H9 (cell line): Measurements from ENCODE around the gene RSBN1L. TPM values are rescaled to one million over a fixed set of nuclear protein-coding genes. Genes with fewer than 3 reads are reported as not detected.
A peak's percentile ranks its signal among the peaks of the same experiment; 100 is the strongest.

Source experiments
- DNase-seq: peaks from one replicate; pipeline ENCODE4 v3.0.0-alpha.2; 2017
- H2AFZ ChIP-seq: one replicate; pipeline ENCODE4 v1.6.1; 2013; ENCODE audit warnings: mild to moderate bottlenecking, low read length, control low read depth, moderate library complexity
- H2AK5ac ChIP-seq: 2 replicates; pipeline ENCODE4 v1.6.1; 2013; ENCODE audit warnings: low read length, control low read depth, mixed read lengths; ENCODE audit not compliant: insufficient read length
- H2BK120ac ChIP-seq: one replicate; pipeline ENCODE4 v1.6.1; 2013; ENCODE audit warnings: low read depth, mild to moderate bottlenecking, low read length, control low read depth, inconsistent platforms; ENCODE audit not compliant: poor library complexity, severe bottlenecking
- H2BK12ac ChIP-seq: 2 replicates; pipeline ENCODE4 v1.6.1; 2013; ENCODE audit warnings: low read length, control low read depth, mixed read lengths, low read depth; ENCODE audit not compliant: insufficient read length
- H2BK15ac ChIP-seq: 2 replicates; pipeline ENCODE4 v1.6.1; 2013; ENCODE audit warnings: low read depth, low read length, control low read depth
- H2BK20ac ChIP-seq: one replicate; pipeline ENCODE4 v1.6.1; 2013; ENCODE audit warnings: low read depth, mild to moderate bottlenecking, low read length, control low read depth, inconsistent platforms; ENCODE audit not compliant: poor library complexity, severe bottlenecking
- H2BK5ac ChIP-seq: 2 replicates; pipeline ENCODE4 v1.6.1; 2013; ENCODE audit warnings: low read length, control low read depth, mixed read lengths; ENCODE audit not compliant: insufficient read length
- H3K14ac ChIP-seq: 2 replicates; pipeline ENCODE4 v1.6.1; 2013; ENCODE audit warnings: low read length, control low read depth; ENCODE audit not compliant: insufficient read depth
- H3K18ac ChIP-seq: 2 replicates; pipeline ENCODE4 v1.6.1; 2013; ENCODE audit warnings: low read depth, mild to moderate bottlenecking, mixed read lengths, low read length, control low read depth; ENCODE audit not compliant: insufficient read length
- H3K23ac ChIP-seq: 2 replicates; pipeline ENCODE4 v1.6.1; 2013; ENCODE audit warnings: low read length, control low read depth, mixed read lengths, low read depth; ENCODE audit not compliant: insufficient read length
- H3K23me2 ChIP-seq: 2 replicates; pipeline ENCODE4 v1.6.1; 2013; ENCODE audit warnings: low read depth, mild to moderate bottlenecking, mixed read lengths, low read length, control low read depth; ENCODE audit not compliant: insufficient read length, poor library complexity, severe bottlenecking
- H3K27ac ChIP-seq: 2 replicates; pipeline ENCODE4 v1.5.1; 2013; ENCODE audit warnings: low read length, control low read depth, mixed read lengths, low read depth; ENCODE audit not compliant: insufficient read length
- H3K27me3 ChIP-seq: 2 replicates; pipeline ENCODE4 v1.6.1; 2013; ENCODE audit warnings: low read length, control low read depth, inconsistent platforms; ENCODE audit not compliant: insufficient read depth
- H3K4ac ChIP-seq: 2 replicates; pipeline ENCODE4 v1.6.1; 2013; ENCODE audit warnings: low read depth, mild to moderate bottlenecking, control low read depth, inconsistent platforms, low read length, moderate library complexity
- H3K4me1 ChIP-seq: 2 replicates; pipeline ENCODE4 v1.6.1; 2013; ENCODE audit warnings: low read length, control low read depth, inconsistent platforms; ENCODE audit not compliant: insufficient read depth
- H3K4me2 ChIP-seq: 2 replicates; pipeline ENCODE4 v1.6.1; 2013; ENCODE audit warnings: low read length, control low read depth, mixed read lengths; ENCODE audit not compliant: insufficient read length, insufficient read depth
- H3K56ac ChIP-seq: 2 replicates; pipeline ENCODE4 v1.6.1; 2013; ENCODE audit warnings: low read depth, mild to moderate bottlenecking, mixed read lengths, low read length, control low read depth; ENCODE audit not compliant: insufficient read length
- H3K79me1 ChIP-seq: 2 replicates; pipeline ENCODE4 v1.6.1; 2013; ENCODE audit warnings: low read depth, mild to moderate bottlenecking, moderate library complexity, low read length, control low read depth, inconsistent platforms; ENCODE audit not compliant: insufficient read depth, poor library complexity, severe bottlenecking
- H3K79me2 ChIP-seq: 2 replicates; pipeline ENCODE4 v1.6.1; 2013; ENCODE audit warnings: low read length, control low read depth, inconsistent platforms; ENCODE audit not compliant: insufficient read depth
- H3K9ac ChIP-seq: 2 replicates; pipeline ENCODE4 v1.6.1; 2013; ENCODE audit warnings: low read length, control low read depth, mixed read lengths; ENCODE audit not compliant: insufficient read length; ENCODE audit errors: extremely low read depth
- H3K9me3 ChIP-seq: one replicate; pipeline ENCODE4 v1.6.1; 2013; ENCODE audit warnings: low read depth, low read length, inconsistent platforms; ENCODE audit not compliant: control insufficient read depth
- H3T11ph ChIP-seq: one replicate; pipeline ENCODE4 v1.6.1; 2013; ENCODE audit warnings: mild to moderate bottlenecking, low read length, control low read depth, inconsistent platforms
- H4K20me1 ChIP-seq: one replicate; pipeline ENCODE4 v1.6.1; 2013; ENCODE audit not compliant: control insufficient read depth, insufficient read length, insufficient read depth
- H4K5ac ChIP-seq: 2 replicates; pipeline ENCODE4 v1.6.1; 2013; ENCODE audit warnings: low read depth, mild to moderate bottlenecking, mixed read lengths, low read length, control low read depth; ENCODE audit not compliant: insufficient read length
- H4K8ac ChIP-seq: replicated peaks from 2 replicates; pipeline ENCODE4 v1.6.1; 2013; ENCODE audit warnings: low read length, control low read depth, mixed read lengths, low read depth; ENCODE audit not compliant: insufficient read length
- H4K91ac ChIP-seq: 2 replicates; pipeline ENCODE4 v1.6.1; 2013; ENCODE audit warnings: low read depth, mild to moderate bottlenecking, moderate library complexity, mixed read lengths, low read length, control low read depth; ENCODE audit not compliant: insufficient read length
- H3K27ac Mint-ChIP-seq, 3 experiments: 2 replicates in 2 of 3; 3 replicates in 1 of 3; pipeline ENCODE4 v1.8.0; 2020 to 2021; ENCODE audit warnings: mixed read lengths in 3 of 3, mild to moderate bottlenecking in 1 of 3, moderate library complexity in 1 of 3
- H3K27me3 Mint-ChIP-seq: 2 replicates; pipeline ENCODE4 v1.8.0; 2021; ENCODE audit warnings: low read depth, mild to moderate bottlenecking, moderate library complexity, mixed read lengths
- H3K36me3 Mint-ChIP-seq, 3 experiments: 2 replicates in 2 of 3; 3 replicates in 1 of 3; pipeline ENCODE4 v1.8.0; 2020 to 2021; ENCODE audit warnings: low read depth in 3 of 3, mixed read lengths in 3 of 3; ENCODE audit not compliant: insufficient read depth in 1 of 3
- H3K4me1 Mint-ChIP-seq, 2 experiments: 2 replicates each; pipeline ENCODE4 v1.8.0; 2020; ENCODE audit warnings: mixed read lengths in 2 of 2
- H3K4me3 Mint-ChIP-seq, 2 experiments: 2 replicates in 1 of 2; 3 replicates in 1 of 2; pipeline ENCODE4 v1.8.0; 2020 to 2021; ENCODE audit warnings: mild to moderate bottlenecking in 2 of 2, mixed read lengths in 2 of 2, moderate library complexity in 1 of 2
- H3K9me3 Mint-ChIP-seq, 2 experiments: 2 replicates in 1 of 2; 3 replicates in 1 of 2; pipeline ENCODE4 v1.8.0; 2020; ENCODE audit warnings: mild to moderate bottlenecking in 2 of 2, mixed read lengths in 2 of 2, moderate library complexity in 1 of 2
- WGBS: extraction: QIAGEN DNeasy Blood & Tissue Kit; methylation state at CpG from one replicate; pipeline ENCODE4 v1.1.7; 2013; ENCODE audit warnings: missing lambda C conversion rate, low lambda C conversion rate, mixed read lengths; ENCODE audit not compliant: insufficient read length; ENCODE audit errors: extremely low coverage; 5-methylcytosine and 5-hydroxymethylcytosine counted together
- total RNA-seq: library from RNA; stranded (reverse); gene quantifications from 2 replicates; pipeline ENCODE4 v1.2.1, GENCODE V29; 2021
- TF ChIP-seq, protein P1 (sequence below): fragments of 200-600 bp; sonication (generic); conservative IDR thresholded peaks from 3 replicates; pipeline ENCODE4 v1.8.0; 2021; ENCODE audit warnings: antibody characterized with exemption, mild to moderate bottlenecking

RSBN1L gene
- total RNA-seq, 1 experiment from 2014 or later: 20.6 TPM

GRCh38 chr7:77696643-77697534 is 630 bp downstream of the RSBN1L start:
- H3K23me2 ChIP-seq: peaks cover 6% of the 10 kb centered on the region

More at GRCh38 chr7:77696643-77697534, 630 bp downstream of the RSBN1L start:
- peaks cover 7% of the 10 kb centered on the region for H3K79me1 ChIP-seq
- no peak overlapping the region for H3K4ac ChIP-seq
- no peak overlapping the region for H2BK12ac ChIP-seq
- peaks cover 1 to 16% (median 11%) of the 10 kb centered on the region in 3 experiments; a peak in 6 of 7 replicates for H3K36me3 Mint-ChIP-seq
- peaks cover 2% of the 10 kb centered on the region for H4K20me1 ChIP-seq
- peak overlapping the region; percentile 99 for H3K4me3 Mint-ChIP-seq
- no peak overlapping the region for H2AK5ac ChIP-seq
- peaks cover 36 to 38% of the 10 kb centered on the region in 2 experiments for H3K4me1 Mint-ChIP-seq
- H3K27ac ChIP-seq: no peak overlapping the region
- peak; percentile 53 for DNase-seq
- peak overlapping the region; percentile 94 to 98 (median 97); a peak in 6 of 7 replicates for H3K27ac Mint-ChIP-seq
- no peaks in the 10 kb centered on the region for H3K27me3 ChIP-seq
- no peaks in the 10 kb centered on the region; the same call in 1 of the 2 replicates for H3K4me1 ChIP-seq
- H2BK15ac ChIP-seq: no peak overlapping the region
- peak overlapping the region; percentile 95 for H3K9ac ChIP-seq
- H4K5ac ChIP-seq: no peak overlapping the region
- no CpG with 5 or more reads among the region's 67 CpGs for WGBS
- no peak overlapping the region for H3K23ac ChIP-seq
- no peaks in the 10 kb centered on the region for H3K9me3 ChIP-seq
- no peaks in the 10 kb centered on the region for H3K27me3 Mint-ChIP-seq
- no peak overlapping the region for H4K91ac ChIP-seq
- no peak overlapping the region for H2BK20ac ChIP-seq
- peak overlapping the region; percentile 73 for H3K4me2 ChIP-seq
- H3K79me2 ChIP-seq: peaks cover 17% of the 10 kb centered on the region
- H4K8ac ChIP-seq: no peak overlapping the region
- H3K14ac ChIP-seq: peak overlapping the region; percentile 95
- peak overlapping the region; percentile 93 for H3K18ac ChIP-seq
- no peak overlapping the region for H3T11ph ChIP-seq
- TF ChIP-seq, protein P1, sequence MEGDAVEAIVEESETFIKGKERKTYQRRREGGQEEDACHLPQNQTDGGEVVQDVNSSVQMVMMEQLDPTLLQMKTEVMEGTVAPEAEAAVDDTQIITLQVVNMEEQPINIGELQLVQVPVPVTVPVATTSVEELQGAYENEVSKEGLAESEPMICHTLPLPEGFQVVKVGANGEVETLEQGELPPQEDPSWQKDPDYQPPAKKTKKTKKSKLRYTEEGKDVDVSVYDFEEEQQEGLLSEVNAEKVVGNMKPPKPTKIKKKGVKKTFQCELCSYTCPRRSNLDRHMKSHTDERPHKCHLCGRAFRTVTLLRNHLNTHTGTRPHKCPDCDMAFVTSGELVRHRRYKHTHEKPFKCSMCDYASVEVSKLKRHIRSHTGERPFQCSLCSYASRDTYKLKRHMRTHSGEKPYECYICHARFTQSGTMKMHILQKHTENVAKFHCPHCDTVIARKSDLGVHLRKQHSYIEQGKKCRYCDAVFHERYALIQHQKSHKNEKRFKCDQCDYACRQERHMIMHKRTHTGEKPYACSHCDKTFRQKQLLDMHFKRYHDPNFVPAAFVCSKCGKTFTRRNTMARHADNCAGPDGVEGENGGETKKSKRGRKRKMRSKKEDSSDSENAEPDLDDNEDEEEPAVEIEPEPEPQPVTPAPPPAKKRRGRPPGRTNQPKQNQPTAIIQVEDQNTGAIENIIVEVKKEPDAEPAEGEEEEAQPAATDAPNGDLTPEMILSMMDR: no peak
- H2AFZ ChIP-seq: no peak overlapping the region
- H3K56ac ChIP-seq: no peak overlapping the region
- H2BK5ac ChIP-seq: no peak overlapping the region
- H3K9me3 Mint-ChIP-seq: no peaks in the 10 kb centered on the region
- H2BK120ac ChIP-seq: no peak overlapping the region
